Measurements from ENCODE around the gene PRMT3. TPM values are rescaled to one million over a fixed set of nuclear protein-coding genes. Genes with fewer than 3 reads are reported as not detected.

The PRMT3 gene
- total and polyA plus RNA-seq, 2 of the 13 experiments (the other 11 are each of a cell fraction or from before 2014, with no cell fraction given), result 9.1 to 27.7 TPM

DNA sequence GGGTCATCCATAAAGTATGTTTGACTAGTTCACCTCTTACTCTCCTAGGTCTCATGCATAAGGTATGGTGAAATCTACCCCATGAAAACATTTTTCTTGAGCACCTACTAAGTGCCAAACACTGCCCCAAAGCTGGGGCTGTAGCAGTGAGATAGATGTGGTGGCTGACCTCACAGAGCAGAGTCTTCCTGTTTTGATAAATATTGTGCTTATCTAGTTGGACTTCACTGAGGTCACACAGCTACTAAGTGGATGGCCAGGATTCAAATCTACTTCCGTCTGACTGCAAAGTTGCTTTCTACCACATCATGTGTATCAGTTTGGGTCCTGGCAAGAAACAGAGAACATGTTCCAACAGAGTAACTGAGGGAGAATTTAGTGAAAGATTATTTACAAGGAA lies 30.4 kb upstream of the PRMT3 start:
- ChIA-PET CTCF (ENCODE audit: low intra/inter-chr PET ratio, low total read pairs) (no interaction called here), POLR2A (no interaction called here)
- FAIRE-seq (no peak), DNase-seq (ENCODE audit: low spot score) (no peak), ATAC-seq (no peak)
- Histone ChIP-seq H3K27me3 (ENCODE audit: control insufficient read depth in 1 of 2, insufficient read depth in 2 of 2, low read length in 2 of 2) (no peaks in the 10 kb centered on the region), H3K4me2 (ENCODE audit: low read depth, low read length) (no peak overlapping the region), H3K4me3 (replicated peaks in 1 of 3; ENCODE audit: insufficient read depth in 1 of 3, low read depth in 2 of 3, low read length in 3 of 3) (no peak overlapping the region), H3K36me3 (replicated peaks in 1 of 2; ENCODE audit: control insufficient read depth in 1 of 2, insufficient read depth in 2 of 2, low read length in 2 of 2) (no peaks in the 10 kb centered on the region), H3K9ac (ENCODE audit: insufficient read depth, low read depth, low read length) (no peak overlapping the region), H3K79me2 (ENCODE audit: insufficient read depth, low read length) (no peaks in the 10 kb centered on the region), H3K27ac (ENCODE audit: extremely low read length, insufficient read depth, low read length) (no peak overlapping the region), H4K20me1 (ENCODE audit: insufficient read depth, low read length) (no peaks in the 10 kb centered on the region), H2AFZ (ENCODE audit: low read length) (peak overlapping the region; percentile 17), H3K4me1 (ENCODE audit: insufficient read depth, low read length) (peaks cover 53% of the 10 kb centered on the region), H3K9me3 (ENCODE audit: low read length) (no peaks in the 10 kb centered on the region)
- BruUV-seq (replicated peaks), result no TSS peak
- in situ Hi-C loops (cut with HindIII; ENCODE audit: extremely low pct_ligation_motif_present, low pct_unique_long_range_greater_than_20kb), result loop anchor here (10.0 kb wide), 1 partner anchor 412 kb away; no protein-coding TSS in a partner anchor
- TF ChIP-seq, protein P1, sequence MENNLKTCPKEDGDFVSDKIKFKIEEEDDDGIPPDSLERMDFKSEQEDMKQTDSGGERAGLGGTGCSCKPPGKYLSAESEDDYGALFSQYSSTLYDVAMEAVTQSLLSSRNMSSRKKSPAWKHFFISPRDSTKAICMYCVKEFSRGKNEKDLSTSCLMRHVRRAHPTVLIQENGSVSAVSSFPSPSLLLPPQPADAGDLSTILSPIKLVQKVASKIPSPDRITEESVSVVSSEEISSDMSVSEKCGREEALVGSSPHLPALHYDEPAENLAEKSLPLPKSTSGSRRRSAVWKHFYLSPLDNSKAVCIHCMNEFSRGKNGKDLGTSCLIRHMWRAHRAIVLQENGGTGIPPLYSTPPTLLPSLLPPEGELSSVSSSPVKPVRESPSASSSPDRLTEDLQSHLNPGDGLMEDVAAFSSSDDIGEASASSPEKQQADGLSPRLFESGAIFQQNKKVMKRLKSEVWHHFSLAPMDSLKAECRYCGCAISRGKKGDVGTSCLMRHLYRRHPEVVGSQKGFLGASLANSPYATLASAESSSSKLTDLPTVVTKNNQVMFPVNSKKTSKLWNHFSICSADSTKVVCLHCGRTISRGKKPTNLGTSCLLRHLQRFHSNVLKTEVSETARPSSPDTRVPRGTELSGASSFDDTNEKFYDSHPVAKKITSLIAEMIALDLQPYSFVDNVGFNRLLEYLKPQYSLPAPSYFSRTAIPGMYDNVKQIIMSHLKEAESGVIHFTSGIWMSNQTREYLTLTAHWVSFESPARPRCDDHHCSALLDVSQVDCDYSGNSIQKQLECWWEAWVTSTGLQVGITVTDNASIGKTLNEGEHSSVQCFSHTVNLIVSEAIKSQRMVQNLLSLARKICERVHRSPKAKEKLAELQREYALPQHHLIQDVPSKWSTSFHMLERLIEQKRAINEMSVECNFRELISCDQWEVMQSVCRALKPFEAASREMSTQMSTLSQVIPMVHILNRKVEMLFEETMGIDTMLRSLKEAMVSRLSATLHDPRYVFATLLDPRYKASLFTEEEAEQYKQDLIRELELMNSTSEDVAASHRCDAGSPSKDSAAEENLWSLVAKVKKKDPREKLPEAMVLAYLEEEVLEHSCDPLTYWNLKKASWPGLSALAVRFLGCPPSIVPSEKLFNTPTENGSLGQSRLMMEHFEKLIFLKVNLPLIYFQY (CRISPR knock-in tag; IDR thresholded peaks at IDR 0.05; ENCODE audit: borderline replicate concordance), result no peak
- WGBS (ENCODE audit: low lambda C conversion rate), result 52% methylated on average over 1 of the region's 1 CpG
- intact Hi-C loops (cut with micrococcal nuclease; ENCODE audit: unreplicated experiment), result loop anchor here (10.0 kb wide), 1 partner anchor 452 kb away; no protein-coding TSS in a partner anchor

DNA sequence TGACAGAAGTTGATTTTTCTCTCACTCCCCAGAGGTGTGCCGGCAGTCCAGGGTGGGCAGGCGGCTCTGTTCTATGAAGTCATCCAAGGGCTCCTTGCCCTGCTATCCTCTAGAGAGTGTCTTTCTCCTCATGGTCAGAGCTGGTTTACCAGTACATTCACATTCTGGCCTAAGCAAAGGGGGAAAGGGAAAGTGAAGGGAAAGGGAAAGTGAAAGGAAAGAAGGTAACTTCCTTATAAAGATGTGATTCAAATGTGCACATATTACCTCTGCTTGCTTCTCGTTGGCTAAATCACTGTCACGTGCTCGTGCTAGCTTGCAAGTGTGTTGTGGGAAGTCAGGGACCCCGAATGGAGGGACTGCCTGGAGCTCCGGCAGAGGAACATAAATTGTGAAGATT lies 26.9 kb upstream of the PRMT3 start:
- Histone ChIP-seq H3K9me3 (ENCODE audit: low read length) (no peaks in the 10 kb centered on the region), H3K27ac (ENCODE audit: extremely low read length, insufficient read depth, low read length) (no peak overlapping the region), H3K4me2 (ENCODE audit: low read depth, low read length) (peak overlapping the region; percentile 66), H3K36me3 (replicated peaks in 1 of 2; ENCODE audit: control insufficient read depth in 1 of 2, insufficient read depth in 2 of 2, low read length in 2 of 2) (no peaks in the 10 kb centered on the region), H3K79me2 (ENCODE audit: insufficient read depth, low read length) (no peaks in the 10 kb centered on the region), H3K27me3 (ENCODE audit: control insufficient read depth in 1 of 2, insufficient read depth in 2 of 2, low read length in 2 of 2) (no peaks in the 10 kb centered on the region; a peak in 1 of 5 replicates), H3K9ac (ENCODE audit: insufficient read depth, low read depth, low read length) (peak overlapping the region; percentile 41; the same call in 1 of the 2 replicates), H3K4me1 (ENCODE audit: insufficient read depth, low read length) (peaks cover 34% of the 10 kb centered on the region), H4K20me1 (ENCODE audit: insufficient read depth, low read length) (no peaks in the 10 kb centered on the region), H3K4me3 (replicated peaks in 1 of 3; ENCODE audit: insufficient read depth in 1 of 3, low read depth in 2 of 3, low read length in 3 of 3) (peak overlapping the region; percentile 9 to 51 (median 33); a peak in 4 of 6 replicates), H2AFZ (ENCODE audit: low read length) (peak overlapping the region; percentile 24)
- intact Hi-C loops (cut with micrococcal nuclease; ENCODE audit: unreplicated experiment) (no loop called here), in situ Hi-C loops (cut with HindIII; ENCODE audit: extremely low pct_ligation_motif_present, low pct_unique_long_range_greater_than_20kb) (no loop called here)
- FAIRE-seq (peak; percentile 28), DNase-seq (ENCODE audit: low spot score) (peak; percentile 53), ATAC-seq (peak; percentile 49)
- no TSS peak for BruUV-seq (replicated peaks)
- CTCF ChIA-PET (ENCODE audit: low intra/inter-chr PET ratio, low total read pairs), result no interaction called here
- 25% methylated on average over 7 of the region's 7 CpGs for WGBS (ENCODE audit: low lambda C conversion rate)
- POLR2A ChIA-PET, result interaction anchor here (1.4 kb wide), 1 partner anchor 8 kb away, joined by 3 read pairs; no protein-coding TSS in a partner anchor
- peak; percentile 95 for TF ChIP-seq IRF2 (CRISPR knock-in tag; IDR thresholded peaks at IDR 0.05)
- no peak for TF ChIP-seq ZNF20 (CRISPR knock-in tag; IDR thresholded peaks at IDR 0.05)
- TF ChIP-seq RXRA (CRISPR knock-in tag; IDR thresholded peaks at IDR 0.05), result no peak
- TF ChIP-seq, protein P2, sequence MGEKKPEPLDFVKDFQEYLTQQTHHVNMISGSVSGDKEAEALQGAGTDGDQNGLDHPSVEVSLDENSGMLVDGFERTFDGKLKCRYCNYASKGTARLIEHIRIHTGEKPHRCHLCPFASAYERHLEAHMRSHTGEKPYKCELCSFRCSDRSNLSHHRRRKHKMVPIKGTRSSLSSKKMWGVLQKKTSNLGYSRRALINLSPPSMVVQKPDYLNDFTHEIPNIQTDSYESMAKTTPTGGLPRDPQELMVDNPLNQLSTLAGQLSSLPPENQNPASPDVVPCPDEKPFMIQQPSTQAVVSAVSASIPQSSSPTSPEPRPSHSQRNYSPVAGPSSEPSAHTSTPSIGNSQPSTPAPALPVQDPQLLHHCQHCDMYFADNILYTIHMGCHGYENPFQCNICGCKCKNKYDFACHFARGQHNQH (CRISPR knock-in tag; IDR thresholded peaks at IDR 0.05), result no peak
- TF ChIP-seq, protein P3, sequence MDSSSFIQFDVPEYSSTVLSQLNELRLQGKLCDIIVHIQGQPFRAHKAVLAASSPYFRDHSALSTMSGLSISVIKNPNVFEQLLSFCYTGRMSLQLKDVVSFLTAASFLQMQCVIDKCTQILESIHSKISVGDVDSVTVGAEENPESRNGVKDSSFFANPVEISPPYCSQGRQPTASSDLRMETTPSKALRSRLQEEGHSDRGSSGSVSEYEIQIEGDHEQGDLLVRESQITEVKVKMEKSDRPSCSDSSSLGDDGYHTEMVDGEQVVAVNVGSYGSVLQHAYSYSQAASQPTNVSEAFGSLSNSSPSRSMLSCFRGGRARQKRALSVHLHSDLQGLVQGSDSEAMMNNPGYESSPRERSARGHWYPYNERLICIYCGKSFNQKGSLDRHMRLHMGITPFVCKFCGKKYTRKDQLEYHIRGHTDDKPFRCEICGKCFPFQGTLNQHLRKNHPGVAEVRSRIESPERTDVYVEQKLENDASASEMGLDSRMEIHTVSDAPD (CRISPR knock-in tag; IDR thresholded peaks at IDR 0.05), result no peak
- TF ChIP-seq SAP130 (CRISPR knock-in tag; IDR thresholded peaks at IDR 0.05; ENCODE audit: low read depth), result peak; percentile 21; the same call in 1 of the 2 replicates
- TF ChIP-seq ELF1 (CRISPR knock-in tag; IDR thresholded peaks at IDR 0.05), result peak; percentile 30; the same call in 1 of the 2 replicates
- TF ChIP-seq ZNF143 (CRISPR knock-in tag; IDR thresholded peaks at IDR 0.05), result peak; percentile 50; the same call in 1 of the 2 replicates
- TF ChIP-seq ZBTB7B (CRISPR knock-in tag; IDR thresholded peaks at IDR 0.05), result no peak
- no peak for TF ChIP-seq KLF13 (CRISPR knock-in tag; IDR thresholded peaks at IDR 0.05)
- peak; percentile 37; the same call in 1 of the 2 replicates for TF ChIP-seq ZNF12 (CRISPR knock-in tag; IDR thresholded peaks at IDR 0.05)
- no peak for TF ChIP-seq IKZF4 (CRISPR knock-in tag; IDR thresholded peaks at IDR 0.05; ENCODE audit: borderline replicate concordance, low read depth, not compliant biosample characterization)
